Mesothelial cell of epicardium (in vitro differentiated cells): Measurements from ENCODE around the gene UBXN11. TPM values are rescaled to one million over a fixed set of nuclear protein-coding genes. Genes with fewer than 3 reads are reported as not detected.

Experiments used
- DNase-seq, 2 experiments: peaks; one replicate each; pipeline ENCODE4 v3.0.0; 2021; ENCODE audit warnings: low spot score in 2 of 2; ENCODE audit not compliant: unreplicated experiment in 2 of 2
- H3K27ac Mint-ChIP-seq: 2 replicates; pipeline ENCODE4 v1.8.0; 2021; ENCODE audit warnings: mixed read lengths
- H3K27me3 Mint-ChIP-seq: 2 replicates; pipeline ENCODE4 v1.8.0; 2021; ENCODE audit warnings: low read depth, mixed read lengths
- H3K36me3 Mint-ChIP-seq: 2 replicates; pipeline ENCODE4 v1.8.0; 2021; ENCODE audit warnings: mixed read lengths
- H3K4me1 Mint-ChIP-seq: 2 replicates; pipeline ENCODE4 v1.8.0; 2021; ENCODE audit warnings: mixed read lengths
- H3K4me3 Mint-ChIP-seq: 2 replicates; pipeline ENCODE4 v1.8.0; 2021; ENCODE audit warnings: mild to moderate bottlenecking, moderate library complexity, mixed read lengths
- H3K9me3 Mint-ChIP-seq: 2 replicates; pipeline ENCODE4 v1.8.0; 2021; ENCODE audit warnings: mixed read lengths
- total RNA-seq: library from RNA; stranded (reverse); gene quantifications from 3 replicates; pipeline ENCODE4 v1.2.1, GENCODE V29; 2021
- TF ChIP-seq, protein P1 (sequence below): fragments of 200-600 bp; sonication (generic); IDR thresholded peaks from one replicate; pipeline ENCODE4 v1.5.0; 2021; ENCODE audit warnings: antibody characterized with exemption; ENCODE audit not compliant: unreplicated experiment

UBXN11 gene
- total RNA-seq, 1 donor from 2014 or later = 29.6 TPM

DNA sequence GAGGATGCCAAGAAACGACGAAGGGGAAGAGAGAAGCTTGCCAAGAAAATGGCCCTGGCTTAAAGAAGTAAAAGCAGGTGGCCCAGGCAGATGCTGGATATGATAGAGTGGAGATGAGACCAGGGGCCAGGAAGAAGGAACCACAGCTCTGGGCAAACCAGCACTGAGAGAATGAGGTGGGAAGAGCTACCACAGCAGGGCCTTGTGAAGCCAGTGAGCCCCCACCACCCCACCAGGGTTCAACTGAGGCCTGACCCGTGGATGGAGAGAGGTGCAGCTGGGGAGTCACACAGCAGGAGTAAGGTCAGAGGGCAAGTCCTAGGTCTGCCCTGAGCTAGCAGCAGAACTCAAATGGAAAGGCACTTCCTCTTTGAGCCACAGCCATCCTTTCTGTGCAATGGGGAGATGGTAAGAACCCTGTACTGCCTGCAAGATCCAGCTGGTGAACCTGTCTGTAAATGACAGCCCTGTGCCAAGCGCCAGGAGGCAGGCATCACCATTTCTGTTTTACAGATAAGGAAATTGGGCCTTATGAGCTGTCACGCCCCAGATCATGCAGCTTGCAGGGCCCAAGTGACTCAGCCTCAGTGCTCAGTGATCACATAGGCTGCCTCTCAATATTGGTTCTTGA, 18.0 kb downstream of the UBXN11 start:
- peaks cover 5% of the 10 kb centered on the region for H3K4me1 Mint-ChIP-seq
- TF ChIP-seq, protein P1, sequence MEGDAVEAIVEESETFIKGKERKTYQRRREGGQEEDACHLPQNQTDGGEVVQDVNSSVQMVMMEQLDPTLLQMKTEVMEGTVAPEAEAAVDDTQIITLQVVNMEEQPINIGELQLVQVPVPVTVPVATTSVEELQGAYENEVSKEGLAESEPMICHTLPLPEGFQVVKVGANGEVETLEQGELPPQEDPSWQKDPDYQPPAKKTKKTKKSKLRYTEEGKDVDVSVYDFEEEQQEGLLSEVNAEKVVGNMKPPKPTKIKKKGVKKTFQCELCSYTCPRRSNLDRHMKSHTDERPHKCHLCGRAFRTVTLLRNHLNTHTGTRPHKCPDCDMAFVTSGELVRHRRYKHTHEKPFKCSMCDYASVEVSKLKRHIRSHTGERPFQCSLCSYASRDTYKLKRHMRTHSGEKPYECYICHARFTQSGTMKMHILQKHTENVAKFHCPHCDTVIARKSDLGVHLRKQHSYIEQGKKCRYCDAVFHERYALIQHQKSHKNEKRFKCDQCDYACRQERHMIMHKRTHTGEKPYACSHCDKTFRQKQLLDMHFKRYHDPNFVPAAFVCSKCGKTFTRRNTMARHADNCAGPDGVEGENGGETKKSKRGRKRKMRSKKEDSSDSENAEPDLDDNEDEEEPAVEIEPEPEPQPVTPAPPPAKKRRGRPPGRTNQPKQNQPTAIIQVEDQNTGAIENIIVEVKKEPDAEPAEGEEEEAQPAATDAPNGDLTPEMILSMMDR = no peak
- no peaks in the 10 kb centered on the region for H3K9me3 Mint-ChIP-seq
- no peak for DNase-seq
- no peaks in the 10 kb centered on the region for H3K27me3 Mint-ChIP-seq
- no peak overlapping the region for H3K4me3 Mint-ChIP-seq
- H3K27ac Mint-ChIP-seq = no peak overlapping the region
- no peaks in the 10 kb centered on the region for H3K36me3 Mint-ChIP-seq

DNA sequence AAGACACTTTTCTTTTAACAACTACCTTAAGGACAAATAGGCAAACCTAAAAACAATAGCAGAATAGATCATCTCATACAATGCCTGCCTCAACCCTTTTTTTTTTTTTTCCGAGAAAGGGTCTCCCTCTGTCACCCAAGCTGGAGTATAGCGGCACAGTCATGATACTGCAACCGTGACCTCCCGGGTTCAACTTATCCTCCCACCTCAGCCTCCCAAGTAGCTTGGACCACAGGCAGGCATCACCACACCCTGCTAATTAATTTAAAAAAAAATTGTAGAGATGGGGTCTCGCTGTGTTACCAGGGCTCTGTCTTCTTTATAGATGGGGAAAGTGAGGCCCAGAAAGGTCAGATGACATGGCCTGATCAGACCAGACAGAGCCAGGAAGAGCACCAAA, 18.6 kb downstream of the UBXN11 start:
- no peaks in the 10 kb centered on the region for H3K9me3 Mint-ChIP-seq
- peaks cover 5% of the 10 kb centered on the region for H3K4me1 Mint-ChIP-seq
- no peak overlapping the region for H3K4me3 Mint-ChIP-seq
- no peaks in the 10 kb centered on the region for H3K36me3 Mint-ChIP-seq
- H3K27me3 Mint-ChIP-seq = no peaks in the 10 kb centered on the region
- DNase-seq = no peak
- TF ChIP-seq, protein P1 = no peak
- no peak overlapping the region for H3K27ac Mint-ChIP-seq

DNA sequence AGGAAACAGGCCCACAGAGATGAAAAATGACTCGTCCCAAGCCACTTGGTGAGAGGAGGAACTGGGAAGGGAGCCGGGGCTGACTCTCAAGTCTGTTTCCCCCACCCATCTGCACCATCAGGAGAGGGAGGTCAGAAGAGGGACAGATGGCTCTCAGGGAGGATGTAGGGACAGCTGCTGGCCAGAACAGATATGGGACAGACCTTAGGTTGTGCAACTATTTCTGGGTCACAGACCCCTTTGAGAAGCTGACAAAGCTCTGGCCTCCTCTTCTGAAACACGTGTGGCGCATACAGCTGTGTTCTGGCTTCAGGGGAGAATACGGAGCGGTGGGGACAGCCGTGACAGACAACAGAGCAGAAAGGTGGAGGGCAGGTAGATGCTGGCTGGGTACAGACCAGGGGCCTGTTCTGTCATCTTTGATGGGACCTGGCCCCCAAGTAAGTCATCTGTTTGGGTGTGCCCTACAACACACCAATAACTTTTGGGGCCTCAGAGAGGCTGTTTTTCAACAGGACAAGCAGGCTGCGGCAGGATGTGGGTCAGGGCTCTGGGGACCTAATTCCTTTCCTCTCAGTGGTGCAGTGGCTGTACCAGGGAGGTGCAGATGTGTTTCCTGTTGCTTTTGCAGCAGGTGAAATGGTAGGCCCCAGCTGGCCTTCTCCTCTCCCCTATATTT, 19.3 kb downstream of the UBXN11 start:
- no peak for DNase-seq
- Mint-ChIP-seq H3K4me1 (peaks cover 5% of the 10 kb centered on the region), H3K9me3 (no peaks in the 10 kb centered on the region), H3K27me3 (no peaks in the 10 kb centered on the region), H3K27ac (no peak overlapping the region), H3K4me3 (no peak overlapping the region), H3K36me3 (no peaks in the 10 kb centered on the region)
- TF ChIP-seq, protein P1 = no peak

DNA sequence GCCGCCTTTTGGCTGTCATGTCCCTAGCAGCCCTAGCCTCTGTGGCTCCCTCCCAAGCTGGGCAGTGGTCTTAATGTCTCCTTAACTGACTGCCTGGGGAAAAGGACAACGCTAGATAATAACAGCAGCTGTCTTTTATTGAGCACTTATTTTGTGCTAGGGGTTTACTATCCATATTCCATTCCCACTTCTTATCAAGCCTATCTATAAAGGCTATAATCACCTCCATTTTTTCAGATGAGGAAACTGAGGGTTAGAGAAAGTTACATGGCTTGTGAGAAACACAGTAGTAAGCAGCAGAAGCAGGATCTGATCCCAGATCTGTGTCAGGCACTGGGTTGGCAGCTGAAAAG, 20.4 kb downstream of the UBXN11 start:
- no peak for DNase-seq
- Mint-ChIP-seq H3K4me3 (no peak overlapping the region), H3K36me3 (no peaks in the 10 kb centered on the region), H3K27ac (no peak overlapping the region), H3K9me3 (no peaks in the 10 kb centered on the region), H3K4me1 (peaks cover 12% of the 10 kb centered on the region), H3K27me3 (no peaks in the 10 kb centered on the region)
- TF ChIP-seq, protein P1 = no peak

DNA sequence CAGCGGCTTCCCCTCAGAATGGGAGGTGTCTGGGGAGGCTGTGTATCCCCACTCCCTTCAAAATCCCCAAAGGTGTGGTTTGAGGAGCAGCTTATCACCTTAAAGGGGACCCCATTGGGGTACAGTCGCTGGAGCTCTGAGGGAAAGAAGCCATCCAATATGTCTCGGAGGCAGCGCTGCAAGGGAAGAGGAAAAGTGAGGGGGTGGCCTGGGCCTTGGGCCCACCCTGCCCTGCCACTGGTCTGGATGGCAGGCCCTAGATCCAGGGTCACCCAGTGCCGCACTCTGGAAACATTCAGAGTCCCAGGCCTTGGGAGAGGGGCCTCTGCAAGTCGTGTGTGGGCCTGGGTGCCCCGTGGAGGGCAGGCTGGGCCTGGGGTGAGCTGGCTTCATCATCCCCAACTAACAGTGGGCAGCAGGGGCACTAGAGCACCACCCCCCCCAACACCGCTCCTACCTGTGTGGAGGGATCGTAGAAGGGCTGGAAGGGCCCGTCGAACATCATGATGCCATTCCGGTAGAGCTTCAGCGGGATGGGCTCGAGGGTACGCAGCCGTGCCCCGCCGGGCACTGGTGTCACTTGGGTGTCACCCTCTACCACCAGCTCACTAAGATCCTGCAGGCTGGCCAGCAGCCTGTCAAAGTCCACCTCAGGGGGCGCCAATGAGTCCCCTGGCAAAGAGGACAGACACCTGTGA, 20.9 kb downstream of the UBXN11 start:
- H3K9me3 Mint-ChIP-seq = no peaks in the 10 kb centered on the region
- TF ChIP-seq, protein P1 = no peak
- H3K4me3 Mint-ChIP-seq = no peak overlapping the region
- H3K27me3 Mint-ChIP-seq = no peaks in the 10 kb centered on the region
- no peak overlapping the region for H3K27ac Mint-ChIP-seq
- no peak for DNase-seq
- peaks cover 15% of the 10 kb centered on the region for H3K4me1 Mint-ChIP-seq
- H3K36me3 Mint-ChIP-seq = no peaks in the 10 kb centered on the region
